HTR-8/SVneo (cell line): ENCODE results near the gene QRFP.

Source experiments
- DNase-seq: peaks from one replicate; pipeline ENCODE4 v3.0.0; 2011; ENCODE audit warnings: low spot score, mixed read lengths; ENCODE audit not compliant: insufficient read length
- FAIRE-seq: peaks from 2 replicates; lab custom pipeline; 2011; peaks lifted over from hg19 to GRCh38; lab: Jason Lieb, UNC

The QRFP gene

GRCh38 chr9:130905902-130906734 is 9.5 kb upstream of the QRFP start:
- no peak for FAIRE-seq
- no peak for DNase-seq

- no peak for FAIRE-seq
- no peak for DNase-seq
These were observed 8.7 kb upstream of the QRFP start for GRCh38 chr9:130905125-130905901.

- FAIRE-seq (no peak), DNase-seq (no peak)
These were observed 7.7 kb upstream of the QRFP start for GRCh38 chr9:130904070-130905044.

GRCh38 chr9:130903194-130904069 is 6.8 kb upstream of the QRFP start:
- DNase-seq (no peak), FAIRE-seq (no peak)

GRCh38 chr9:130902204-130903185 is 5.9 kb upstream of the QRFP start:
- DNase-seq (no peak), FAIRE-seq (no peak)

GRCh38 chr9:130901498-130902203 is 5.0 kb upstream of the QRFP start:
- FAIRE-seq (no peak), DNase-seq (no peak)

GRCh38 chr9:130900701-130901497 is 4.3 kb upstream of the QRFP start:
- no peak for DNase-seq
- FAIRE-seq = no peak

GRCh38 chr9:130899051-130899748 is 2.6 kb upstream of the QRFP start:
- FAIRE-seq (no peak), DNase-seq (no peak)

GRCh38 chr9:130898552-130898852 is 1.9 kb upstream of the QRFP start:
- no peak for FAIRE-seq
- DNase-seq = no peak

- DNase-seq = no peak
- no peak for FAIRE-seq
These were observed 1.4 kb upstream of the QRFP start for GRCh38 chr9:130897848-130898551.

- DNase-seq (no peak), FAIRE-seq (no peak)
These were observed 616 bp upstream of the QRFP start for GRCh38 chr9:130897105-130897751.

- no peak for DNase-seq
- FAIRE-seq = no peak
These were observed 955 bp downstream of the QRFP start for GRCh38 chr9:130895481-130896232.

GRCh38 chr9:130895038-130895437 is 1.6 kb downstream of the QRFP start:
- FAIRE-seq (no peak), DNase-seq (no peak)

GRCh38 chr9:130894546-130894945 is 2.1 kb downstream of the QRFP start:
- no peak for FAIRE-seq
- DNase-seq = no peak
